Measurements from ENCODE around the gene VSIG10L2.

VSIG10L2 gene

DNA sequence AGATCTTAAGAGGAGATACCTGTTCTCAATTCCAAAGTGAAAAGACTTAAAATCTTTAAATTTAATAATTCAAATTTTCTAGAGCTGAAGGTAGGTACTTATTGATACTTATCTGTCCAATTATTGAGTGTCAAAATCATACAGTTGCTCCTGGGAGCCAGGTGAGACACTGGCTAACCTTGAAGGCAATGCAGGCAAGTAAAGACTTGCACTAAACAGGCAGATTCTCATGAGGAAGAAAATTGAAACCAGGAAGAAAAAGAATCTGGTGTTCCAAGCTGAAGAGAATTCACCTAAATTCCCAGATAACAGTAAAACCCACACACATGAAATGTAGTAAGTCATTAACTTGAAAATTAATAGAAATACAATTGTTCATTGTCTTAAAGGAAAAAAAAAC lies 30.3 kb downstream of the VSIG10L2 start:
- TF ChIP-seq EZH2phosphoT487 (conservative IDR thresholded peaks at IDR 0.05; ENCODE audit: low read length) = no peak
- TF ChIP-seq, protein P1, sequence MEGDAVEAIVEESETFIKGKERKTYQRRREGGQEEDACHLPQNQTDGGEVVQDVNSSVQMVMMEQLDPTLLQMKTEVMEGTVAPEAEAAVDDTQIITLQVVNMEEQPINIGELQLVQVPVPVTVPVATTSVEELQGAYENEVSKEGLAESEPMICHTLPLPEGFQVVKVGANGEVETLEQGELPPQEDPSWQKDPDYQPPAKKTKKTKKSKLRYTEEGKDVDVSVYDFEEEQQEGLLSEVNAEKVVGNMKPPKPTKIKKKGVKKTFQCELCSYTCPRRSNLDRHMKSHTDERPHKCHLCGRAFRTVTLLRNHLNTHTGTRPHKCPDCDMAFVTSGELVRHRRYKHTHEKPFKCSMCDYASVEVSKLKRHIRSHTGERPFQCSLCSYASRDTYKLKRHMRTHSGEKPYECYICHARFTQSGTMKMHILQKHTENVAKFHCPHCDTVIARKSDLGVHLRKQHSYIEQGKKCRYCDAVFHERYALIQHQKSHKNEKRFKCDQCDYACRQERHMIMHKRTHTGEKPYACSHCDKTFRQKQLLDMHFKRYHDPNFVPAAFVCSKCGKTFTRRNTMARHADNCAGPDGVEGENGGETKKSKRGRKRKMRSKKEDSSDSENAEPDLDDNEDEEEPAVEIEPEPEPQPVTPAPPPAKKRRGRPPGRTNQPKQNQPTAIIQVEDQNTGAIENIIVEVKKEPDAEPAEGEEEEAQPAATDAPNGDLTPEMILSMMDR (IDR thresholded peaks at IDR 0.05; ENCODE audit: insufficient read depth, low read length, poor library complexity, severe bottlenecking) = no peak
- H3K27ac ChIP-seq (ENCODE audit: low read depth, low read length) = no peak overlapping the region
- no peaks in the 10 kb centered on the region for H3K9me2 ChIP-seq (replicated peaks; ENCODE audit: insufficient read depth, low read length)
- H2AFZ ChIP-seq (ENCODE audit: low read depth, low read length, severe bottlenecking) = no peak overlapping the region
- H3K4me2 ChIP-seq (ENCODE audit: low read depth, low read length, poor library complexity, severe bottlenecking) = no peak overlapping the region
- no peaks in the 10 kb centered on the region for H3K79me2 ChIP-seq (ENCODE audit: insufficient read depth, low read length)
- H4K20me1 ChIP-seq (ENCODE audit: low read depth, low read length) = no peaks in the 10 kb centered on the region
- no peak overlapping the region for H3K4me3 ChIP-seq (ENCODE audit: insufficient read depth, low read length, poor library complexity, severe bottlenecking)
- H3F3A ChIP-seq (ENCODE audit: insufficient read depth) = no peaks in the 10 kb centered on the region
- no peaks in the 10 kb centered on the region for H3K9me3 ChIP-seq (ENCODE audit: insufficient read depth, low read length)
- no peaks in the 10 kb centered on the region for H3K36me3 ChIP-seq (ENCODE audit: low read length)
- no peak overlapping the region for H3K9ac ChIP-seq (ENCODE audit: low read length)
- H3K27me3 ChIP-seq (ENCODE audit: low read length) = no peaks in the 10 kb centered on the region

DNA sequence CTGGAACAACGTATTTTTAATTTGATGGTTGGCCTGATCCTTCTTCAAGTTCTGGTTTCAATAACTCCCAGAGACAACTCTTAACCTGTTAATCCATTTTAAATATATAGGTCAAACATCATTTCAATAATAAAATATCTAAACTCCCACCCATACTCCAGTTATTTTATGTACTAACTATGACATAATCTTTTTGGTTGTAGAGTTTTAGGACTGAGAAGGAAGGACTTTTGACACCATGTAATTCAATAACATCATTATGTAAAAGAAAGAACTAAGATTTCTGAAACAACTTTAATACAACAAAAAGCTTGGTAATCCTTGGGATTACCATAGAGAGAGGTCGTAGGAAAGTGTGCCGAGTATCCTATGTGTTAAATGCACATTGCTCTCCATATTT lies 31.5 kb downstream of the VSIG10L2 start:
- Histone ChIP-seq H2AFZ (ENCODE audit: low read depth, low read length, severe bottlenecking) (no peak overlapping the region), H3K27ac (ENCODE audit: low read depth, low read length) (no peak overlapping the region), H3K4me2 (ENCODE audit: low read depth, low read length, poor library complexity, severe bottlenecking) (no peak overlapping the region), H3K4me3 (ENCODE audit: insufficient read depth, low read length, poor library complexity, severe bottlenecking) (no peak overlapping the region), H3K9me2 (replicated peaks; ENCODE audit: insufficient read depth, low read length) (no peaks in the 10 kb centered on the region), H3K79me2 (ENCODE audit: insufficient read depth, low read length) (no peaks in the 10 kb centered on the region), H3K9ac (ENCODE audit: low read length) (no peak overlapping the region), H4K20me1 (ENCODE audit: low read depth, low read length) (no peaks in the 10 kb centered on the region), H3K9me3 (ENCODE audit: insufficient read depth, low read length) (no peaks in the 10 kb centered on the region), H3F3A (ENCODE audit: insufficient read depth) (no peaks in the 10 kb centered on the region), H3K36me3 (ENCODE audit: low read length) (no peaks in the 10 kb centered on the region), H3K27me3 (ENCODE audit: low read length) (no peaks in the 10 kb centered on the region)
- TF ChIP-seq EZH2phosphoT487 (conservative IDR thresholded peaks at IDR 0.05; ENCODE audit: low read length) = no peak
- TF ChIP-seq, protein P1 (IDR thresholded peaks at IDR 0.05; ENCODE audit: insufficient read depth, low read length, poor library complexity, severe bottlenecking) = no peak

DNA sequence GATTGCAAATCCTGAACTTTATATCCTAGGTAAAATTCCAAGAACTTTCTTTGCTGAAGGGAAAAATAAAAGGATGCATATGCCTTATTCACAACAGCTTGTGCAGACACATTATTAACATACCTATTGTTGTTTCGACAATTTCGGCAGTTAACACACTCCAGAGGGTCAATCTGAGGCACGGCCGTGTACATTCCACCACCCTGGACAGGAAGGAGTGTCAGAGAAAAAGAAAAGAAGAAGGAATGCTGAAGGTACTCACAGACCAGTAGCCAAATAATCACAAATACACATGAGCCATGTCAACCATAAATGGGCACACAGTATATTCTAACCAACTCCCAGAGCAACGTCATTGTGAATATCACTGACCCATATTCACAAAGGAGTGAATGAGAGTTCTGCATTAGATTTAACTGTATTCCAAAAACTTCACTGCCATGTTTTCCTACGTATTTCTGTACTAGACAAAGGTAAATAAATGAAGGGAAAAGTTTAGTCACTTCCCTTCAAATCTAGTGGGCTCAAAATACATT lies 32.4 kb downstream of the VSIG10L2 start:
- no peaks in the 10 kb centered on the region for H3K27me3 ChIP-seq (ENCODE audit: low read length)
- H3K4me2 ChIP-seq (ENCODE audit: low read depth, low read length, poor library complexity, severe bottlenecking) = no peak overlapping the region
- H4K20me1 ChIP-seq (ENCODE audit: low read depth, low read length) = no peaks in the 10 kb centered on the region
- no peak for TF ChIP-seq EZH2phosphoT487 (conservative IDR thresholded peaks at IDR 0.05; ENCODE audit: low read length)
- TF ChIP-seq, protein P1 (IDR thresholded peaks at IDR 0.05; ENCODE audit: insufficient read depth, low read length, poor library complexity, severe bottlenecking) = no peak
- no peaks in the 10 kb centered on the region for H3K9me2 ChIP-seq (replicated peaks; ENCODE audit: insufficient read depth, low read length)
- no peaks in the 10 kb centered on the region for H3K9me3 ChIP-seq (ENCODE audit: insufficient read depth, low read length)
- no peaks in the 10 kb centered on the region for H3K79me2 ChIP-seq (ENCODE audit: insufficient read depth, low read length)
- H2AFZ ChIP-seq (ENCODE audit: low read depth, low read length, severe bottlenecking) = no peak overlapping the region
- no peak overlapping the region for H3K27ac ChIP-seq (ENCODE audit: low read depth, low read length)
- no peak overlapping the region for H3K9ac ChIP-seq (ENCODE audit: low read length)
- no peak overlapping the region for H3K4me3 ChIP-seq (ENCODE audit: insufficient read depth, low read length, poor library complexity, severe bottlenecking)
- no peaks in the 10 kb centered on the region for H3K36me3 ChIP-seq (ENCODE audit: low read length)
- no peaks in the 10 kb centered on the region for H3F3A ChIP-seq (ENCODE audit: insufficient read depth)
